ACC112 (cell line): Measurements from ENCODE around the gene VSIG10L2.
A peak's percentile ranks its signal among the peaks of the same experiment; 100 is the strongest.
"Not testable (repeated sequence)": the region's sequence is repeated elsewhere in the genome, so short reads cannot be mapped to it uniquely, and the experiment has no call there.

Experiments used
- H2AFZ ChIP-seq: fragments of 200-600 bp; sonication (generic); one replicate; pipeline ENCODE4 v1.6.0; 2017; ENCODE audit warnings: antibody characterized with exemption, low read length; ENCODE audit not compliant: unreplicated experiment
- H3K27ac ChIP-seq: fragments of 200-600 bp; sonication (generic); 2 replicates; pipeline ENCODE4 v1.5.1; 2014; ENCODE audit warnings: low read depth, mild to moderate bottlenecking, antibody characterized with exemption, low read length, moderate library complexity
- H3K27me3 ChIP-seq: fragments of 200-600 bp; sonication (generic); 2 replicates; pipeline ENCODE4 v1.6.1; 2014; ENCODE audit warnings: mild to moderate bottlenecking, antibody characterized with exemption, low read length, moderate library complexity, mixed read lengths; ENCODE audit not compliant: insufficient read depth
- H3K36me3 ChIP-seq: fragments of 200-600 bp; sonication (generic); 2 replicates; pipeline ENCODE4 v1.6.1; 2016; ENCODE audit warnings: mild to moderate bottlenecking, antibody characterized with exemption, low read length, moderate library complexity, mixed read lengths; ENCODE audit not compliant: insufficient read depth
- H3K4me1 ChIP-seq: fragments of 200-600 bp; sonication (generic); one replicate; pipeline ENCODE4 v1.6.1; 2016; ENCODE audit warnings: low read length, mixed read lengths; ENCODE audit not compliant: insufficient read depth, unreplicated experiment, control insufficient read depth
- H3K4me3 ChIP-seq: fragments of 200-600 bp; sonication (generic); 2 replicates; pipeline ENCODE4 v1.5.1; 2014; ENCODE audit warnings: mild to moderate bottlenecking, low read depth, low read length
- H3K79me2 ChIP-seq: fragments of 200-600 bp; sonication (generic); one replicate; pipeline ENCODE4 v1.6.0; 2016; ENCODE audit warnings: low read length; ENCODE audit not compliant: control insufficient read depth, unreplicated experiment, insufficient read depth

VSIG10L2 gene

DNA sequence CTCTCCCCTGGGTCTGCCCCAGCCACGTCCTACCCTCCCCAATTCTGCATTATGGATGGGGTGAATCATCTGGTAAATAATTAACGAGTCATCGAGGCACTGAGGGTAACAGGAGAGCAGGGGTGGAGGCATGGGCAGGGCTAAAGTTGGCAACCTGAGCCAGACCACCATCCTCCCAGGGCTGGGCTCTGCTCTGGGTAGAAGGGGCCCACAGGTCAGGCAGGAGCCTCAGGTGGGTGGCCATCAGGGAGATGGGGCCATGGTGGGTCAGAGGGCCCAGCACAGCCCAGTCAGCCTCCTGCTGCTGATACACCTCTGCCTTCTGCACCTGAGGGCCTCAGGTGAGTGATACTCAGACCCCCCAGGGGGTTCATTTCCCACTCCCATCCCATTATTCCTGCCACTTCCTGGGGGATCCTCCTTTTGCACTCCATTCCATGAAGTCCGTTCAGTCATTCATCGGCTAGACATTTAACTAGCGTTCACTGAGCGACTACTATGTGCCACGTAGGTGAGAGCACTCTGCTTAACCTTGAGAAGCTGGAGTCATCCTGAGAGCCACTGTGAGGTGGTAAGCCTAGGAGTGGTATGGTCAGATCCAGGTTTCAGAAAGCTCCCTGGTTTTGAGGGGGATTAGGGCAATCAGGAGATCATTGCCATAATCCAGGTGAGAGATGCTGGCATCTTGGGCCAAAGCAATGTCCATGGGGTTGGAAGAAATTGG is at the start of gene VSIG10L2:
Gene VSIG10L2, plus strand, starts transcription at position 248 of the 724 bp plus-strand sequence. Its CDS starts 12 bp downstream, at position 260.
- no peaks in the 10 kb centered on the region for H3K79me2 ChIP-seq
- no peak within 1 kb of the TSS for H2AFZ ChIP-seq
- H3K27ac ChIP-seq = no peak within 1 kb of the TSS
- no peaks in the 10 kb centered on the region for H3K36me3 ChIP-seq
- peaks cover under 1% of the 10 kb centered on the region for H3K4me1 ChIP-seq
- no peak within 1 kb of the TSS for H3K4me3 ChIP-seq
- H3K27me3 ChIP-seq = no peaks in the 10 kb centered on the region

DNA sequence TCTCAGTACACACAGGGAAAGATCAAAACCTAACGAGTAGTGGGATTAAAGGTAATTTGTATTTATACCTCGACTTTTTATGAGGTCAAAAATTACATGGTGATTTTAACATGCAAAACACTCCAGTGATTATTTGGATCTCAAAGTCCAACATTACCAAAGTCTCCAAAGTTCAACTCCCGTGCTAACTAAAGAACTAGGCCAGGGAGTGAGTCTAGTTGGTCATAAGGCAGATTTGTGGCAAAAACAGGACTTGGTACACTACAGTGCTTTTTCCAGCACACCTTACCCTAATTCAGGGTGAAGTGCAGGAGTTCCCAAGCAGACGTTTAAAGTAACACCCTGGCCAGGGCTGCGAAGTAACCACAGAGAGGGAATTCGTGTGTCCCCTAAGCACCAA is 44.0 kb upstream of the VSIG10L2 start:
- Histone ChIP-seq H3K4me3 (peak overlapping the region; percentile 85; the same call in 1 of the 2 replicates), H3K4me1 (peaks cover 3% of the 10 kb centered on the region), H3K27me3 (peaks cover 31% of the 10 kb centered on the region), H2AFZ (no peak overlapping the region), H3K27ac (no peak overlapping the region), H3K79me2 (peaks cover 31% of the 10 kb centered on the region), H3K36me3 (peaks cover 17% of the 10 kb centered on the region)

DNA sequence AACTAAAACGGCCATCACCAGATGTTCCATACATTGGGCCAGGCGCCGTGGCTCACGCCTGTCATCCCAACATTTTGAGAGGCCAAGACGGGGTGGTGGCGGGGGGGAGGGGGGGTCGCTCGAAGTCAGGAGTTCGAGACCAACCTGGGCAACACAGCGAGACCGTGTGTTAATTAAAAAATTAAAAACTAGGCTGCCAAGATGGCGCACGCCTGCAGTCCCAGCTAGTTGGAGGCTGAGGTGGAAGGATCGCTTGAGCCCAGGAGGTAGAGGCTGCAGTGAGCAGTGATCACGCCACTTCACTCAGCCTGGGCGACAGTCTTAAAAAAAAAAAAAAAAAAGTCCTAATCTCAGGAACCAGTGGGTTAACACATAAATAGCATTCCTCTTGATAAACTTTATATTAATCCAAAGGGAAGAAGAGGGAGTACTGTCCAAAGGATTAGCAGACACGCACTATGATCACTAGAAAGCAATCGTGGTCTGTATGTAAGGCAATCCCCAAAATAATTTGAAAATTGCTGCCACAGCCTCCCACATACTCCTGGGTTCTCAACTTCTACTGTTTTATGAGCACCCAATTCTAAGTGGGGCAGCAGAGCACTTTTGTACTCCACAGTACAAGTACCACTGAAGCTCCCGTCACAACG is 43.4 kb upstream of the VSIG10L2 start:
- peak overlapping the region; percentile 96 for H2AFZ ChIP-seq
- peaks cover 29% of the 10 kb centered on the region for H3K79me2 ChIP-seq
- peaks cover 33% of the 10 kb centered on the region for H3K27me3 ChIP-seq
- H3K4me1 ChIP-seq = no peaks in the 10 kb centered on the region
- peak overlapping the region; percentile 85 for H3K4me3 ChIP-seq
- peaks cover 17% of the 10 kb centered on the region for H3K36me3 ChIP-seq
- peak overlapping the region; percentile 6 for H3K27ac ChIP-seq

DNA sequence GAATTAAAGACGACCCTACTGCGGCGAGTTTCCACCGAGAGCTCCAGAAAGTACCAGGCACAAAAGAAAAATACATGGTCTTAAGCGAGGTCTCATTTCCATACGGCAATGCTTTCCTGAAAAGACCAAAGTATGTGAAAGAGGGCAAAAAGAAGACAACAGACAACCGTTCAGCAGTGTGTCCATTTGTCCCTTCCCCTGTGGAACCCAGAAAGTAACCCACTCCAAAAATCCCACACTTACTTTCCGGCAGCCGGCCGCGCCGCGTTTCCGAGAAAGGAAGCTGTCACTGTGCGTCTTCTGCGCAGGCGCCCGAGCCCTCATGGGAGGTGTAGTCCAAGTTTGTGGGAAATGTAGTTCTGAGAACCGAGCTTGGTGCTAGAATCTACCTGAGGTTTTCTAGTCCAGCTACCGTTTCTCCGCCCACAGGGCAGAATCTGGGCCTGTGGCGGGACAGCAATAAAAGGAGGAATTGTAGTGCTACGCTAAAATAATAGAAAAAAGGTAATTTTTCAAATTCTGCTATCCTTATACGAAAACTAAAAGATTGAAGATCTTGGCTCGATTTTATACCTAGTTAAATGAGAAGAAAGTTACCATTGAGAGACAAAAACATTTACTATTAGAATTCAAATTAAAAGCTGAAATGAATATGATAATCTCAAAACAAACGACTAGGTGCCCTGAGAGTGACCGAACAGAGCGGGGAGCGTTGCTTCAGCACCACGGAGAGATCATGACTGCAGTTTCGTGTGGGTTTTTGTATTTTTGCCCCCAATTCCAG is 42.7 kb upstream of the VSIG10L2 start, which contains the start of gene PUS3:
Gene PUS3, minus strand, starts transcription at position 280 of the 784 bp plus-strand sequence. CDS start 6,922 bp downstream, outside the sequence.
- H3K36me3 ChIP-seq = peaks cover 11% of the 10 kb centered on the region
- peak within 1 kb of the TSS; percentile 85 for H3K4me3 ChIP-seq
- H2AFZ ChIP-seq = peak within 1 kb of the TSS; percentile 96
- peak within 1 kb of the TSS; percentile 6 for H3K27ac ChIP-seq
- H3K27me3 ChIP-seq = peaks cover 40% of the 10 kb centered on the region
- H3K79me2 ChIP-seq = peaks cover 22% of the 10 kb centered on the region
- H3K4me1 ChIP-seq = no peaks in the 10 kb centered on the region

DNA sequence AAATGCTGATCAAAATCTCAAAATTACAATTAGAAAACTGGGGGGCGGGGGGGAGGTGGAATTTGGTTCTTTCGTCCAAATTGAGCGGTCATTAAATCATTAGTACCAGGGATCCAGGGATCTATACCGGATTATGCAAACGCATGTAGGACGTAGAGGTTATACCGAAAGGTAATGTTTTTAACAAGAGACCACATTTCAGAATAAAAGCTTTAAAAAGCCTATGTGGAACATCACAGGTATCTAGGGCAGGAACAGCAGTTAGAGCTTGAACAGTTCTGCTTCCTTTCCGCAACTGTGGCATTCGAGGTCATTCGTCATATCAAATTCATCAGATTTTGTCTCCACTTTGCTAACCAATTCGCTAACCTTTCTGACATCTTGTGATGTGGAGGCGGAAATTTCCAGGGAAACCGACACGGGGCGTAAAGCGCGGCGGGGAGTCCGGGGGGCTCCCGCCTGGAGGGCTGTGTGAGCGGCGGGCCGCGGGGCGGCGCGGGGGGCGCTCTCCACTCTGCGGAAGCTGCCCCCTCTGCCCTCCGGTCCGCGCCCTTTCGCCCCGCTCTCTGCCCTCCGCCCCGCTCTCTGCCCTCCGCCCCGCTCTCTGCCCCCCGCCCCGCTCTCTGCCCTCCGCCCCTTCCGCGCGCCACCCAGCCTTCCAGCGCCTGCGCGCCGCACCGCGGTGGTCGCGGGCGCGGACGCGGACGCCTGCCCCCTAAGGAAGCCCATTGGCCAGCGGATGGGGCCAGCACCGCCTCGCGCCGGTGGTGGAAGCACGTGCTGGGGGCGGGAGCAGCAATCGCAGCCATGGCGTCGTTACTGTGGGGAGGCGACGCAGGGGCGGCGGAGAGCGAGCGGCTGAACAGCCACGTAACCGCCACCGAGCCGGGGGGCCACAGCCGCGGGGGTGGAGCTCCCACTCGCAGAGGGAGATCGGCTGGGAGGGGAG is 41.9 kb upstream of the VSIG10L2 start, which contains the start of gene DDX25:
Gene DDX25, plus strand, starts transcription at position 798 of the 949 bp plus-strand sequence. Its CDS starts 10 bp downstream, at position 808.
- H3K79me2 ChIP-seq = peaks cover 13% of the 10 kb centered on the region
- no peak within 1 kb of the TSS for H3K27ac ChIP-seq
- H3K4me1 ChIP-seq = no peaks in the 10 kb centered on the region
- peak within 1 kb of the TSS; percentile 29 for H2AFZ ChIP-seq
- peak within 1 kb of the TSS; percentile 85 for H3K4me3 ChIP-seq
- peaks cover 11% of the 10 kb centered on the region for H3K36me3 ChIP-seq
- H3K27me3 ChIP-seq = peaks cover 49% of the 10 kb centered on the region

GRCh38 chr11:125904678-125905077 is 41.2 kb upstream of the VSIG10L2 start:
- Histone ChIP-seq H3K79me2 (peaks cover 11% of the 10 kb centered on the region), H3K4me1 (no peaks in the 10 kb centered on the region), H3K36me3 (peaks cover 8% of the 10 kb centered on the region), H3K27me3 (peaks cover 52% of the 10 kb centered on the region), H2AFZ (no peak overlapping the region), H3K4me3 (peak overlapping the region; percentile 85), H3K27ac (no peak overlapping the region)

GRCh38 chr11:125910226-125910849 is 35.5 kb upstream of the VSIG10L2 start:
- H2AFZ ChIP-seq = no peak overlapping the region
- no peaks in the 10 kb centered on the region for H3K36me3 ChIP-seq
- no peak overlapping the region for H3K27ac ChIP-seq
- no peak overlapping the region for H3K4me3 ChIP-seq
- H3K79me2 ChIP-seq = no peaks in the 10 kb centered on the region
- peaks cover 60% of the 10 kb centered on the region for H3K27me3 ChIP-seq
- no peaks in the 10 kb centered on the region for H3K4me1 ChIP-seq

DNA sequence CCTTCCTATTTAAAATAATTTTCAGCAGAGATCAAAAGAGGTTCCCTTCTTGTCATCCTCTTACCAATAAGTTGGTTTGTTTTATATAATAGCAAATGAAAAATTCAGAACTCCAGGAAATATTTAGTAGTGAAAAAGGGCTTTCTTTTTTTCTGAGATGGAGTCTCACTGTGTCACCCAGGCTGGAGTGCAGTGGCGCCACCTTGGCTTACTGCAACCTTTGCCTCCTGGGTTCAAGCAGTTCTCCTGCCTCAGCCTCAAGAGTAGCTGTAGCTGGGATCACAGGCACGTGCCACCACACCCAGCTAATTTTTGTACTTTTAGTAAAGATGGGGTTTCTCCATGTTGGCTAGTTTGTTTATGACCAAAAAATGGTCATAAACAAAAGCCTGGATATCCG is 31.2 kb upstream of the VSIG10L2 start:
- not testable (repeated sequence) for H3K79me2 ChIP-seq, H3K36me3 ChIP-seq, H2AFZ ChIP-seq, H3K27ac ChIP-seq, H3K4me3 ChIP-seq, H3K4me1 ChIP-seq
- peaks cover 66% of the 10 kb centered on the region for H3K27me3 ChIP-seq

GRCh38 chr11:125916683-125917347 is 29.0 kb upstream of the VSIG10L2 start:
- no peak overlapping the region for H2AFZ ChIP-seq
- no peak overlapping the region for H3K4me3 ChIP-seq
- no peaks in the 10 kb centered on the region for H3K36me3 ChIP-seq
- no peaks in the 10 kb centered on the region for H3K79me2 ChIP-seq
- peaks cover 53% of the 10 kb centered on the region for H3K27me3 ChIP-seq
- H3K27ac ChIP-seq = no peak overlapping the region
- no peaks in the 10 kb centered on the region for H3K4me1 ChIP-seq
